Vagina (tissue), 2 donors: ENCODE measurements around the gene HDHD5.

ENCODE experiments used
- CTCF ChIP-seq, 3 experiments: fragments of 450-650 bp in 2 of 3; fragments of 200-600 bp in 1 of 3; sonication (generic) in 1 of 3; IDR thresholded peaks; one replicate each; pipeline ENCODE4 v1.5.1; 2017 to 2019; ENCODE audit warnings: antibody characterized with exemption in 3 of 3, mild to moderate bottlenecking in 2 of 3, moderate library complexity in 2 of 3
- POLR2A ChIP-seq, 2 donors: fragments of 450-650 bp; IDR thresholded peaks; one replicate each; pipeline ENCODE4 v1.6.1; 2017; ENCODE audit warnings: antibody characterized with exemption in 2 of 2, mild to moderate bottlenecking in 2 of 2, moderate library complexity in 2 of 2
- POLR2AphosphoS5 ChIP-seq, 2 donors: sonication (generic); formaldehyde crosslinking; IDR thresholded peaks; one replicate each; pipeline ENCODE4 v1.9.0; 2017; ENCODE audit warnings: antibody characterized with exemption in 2 of 2, mild to moderate bottlenecking in 2 of 2, low read depth in 1 of 2; ENCODE audit not compliant: insufficient read depth in 1 of 2

- TF ChIP-seq CTCF (IDR thresholded peaks at IDR 0.05) (no peak), POLR2A (IDR thresholded peaks at IDR 0.05) (no peak), POLR2AphosphoS5 (IDR thresholded peaks at IDR 0.05; ENCODE audit: insufficient read depth in 1 of 2, low read depth in 1 of 2) (no peak)
These were observed 45.5 kb downstream of the HDHD5 start for GRCh38 chr22:17113600-17113999.
